GM19324 (cell line): ENCODE measurements around the gene INAFM2.

Experiments used
- ATAC-seq: cut with Tn5 transposase; IDR thresholded peaks from one replicate; pipeline ENCODE4 v1.9.1; 2021; ENCODE audit warnings: mild to moderate bottlenecking, moderate library complexity; ENCODE audit not compliant: unreplicated experiment, low FRiP score

Gene INAFM2

GRCh38 chr15:40286794-40287193, 36.7 kb upstream of the INAFM2 start:
- no peak for ATAC-seq

- ATAC-seq, result no peak
Measured at GRCh38 chr15:40287505-40287904, 36.0 kb upstream of the INAFM2 start.

- no peak for ATAC-seq
Measured at GRCh38 chr15:40287968-40288367, 35.5 kb upstream of the INAFM2 start.

- no peak for ATAC-seq
Measured at GRCh38 chr15:40289140-40289775, 34.2 kb upstream of the INAFM2 start.

GRCh38 chr15:40290545-40290917, 33.0 kb upstream of the INAFM2 start:
- ATAC-seq, result no peak

GRCh38 chr15:40290918-40291574, 32.4 kb upstream of the INAFM2 start:
- ATAC-seq, result no peak

- no peak for ATAC-seq
Measured at GRCh38 chr15:40292246-40292645, 31.2 kb upstream of the INAFM2 start.

- ATAC-seq, result no peak
Measured at GRCh38 chr15:40293006-40293405, 30.5 kb upstream of the INAFM2 start.

GRCh38 chr15:40293905-40294895, 29.3 kb upstream of the INAFM2 start:
- ATAC-seq, result no peak

GRCh38 chr15:40295297-40295696, 28.2 kb upstream of the INAFM2 start:
- no peak for ATAC-seq

- ATAC-seq, result no peak
Measured at GRCh38 chr15:40295877-40296560, 27.5 kb upstream of the INAFM2 start.

GRCh38 chr15:40296561-40297230, 26.8 kb upstream of the INAFM2 start:
- ATAC-seq, result no peak

GRCh38 chr15:40297356-40297755, 26.1 kb upstream of the INAFM2 start:
- ATAC-seq, result no peak

- no peak for ATAC-seq
Measured at GRCh38 chr15:40298216-40298935, 25.1 kb upstream of the INAFM2 start.

GRCh38 chr15:40300367-40300766, 23.1 kb upstream of the INAFM2 start:
- ATAC-seq, result no peak

- ATAC-seq, result no peak
Measured at GRCh38 chr15:40300771-40301170, 22.7 kb upstream of the INAFM2 start.

- ATAC-seq, result no peak
Measured at GRCh38 chr15:40301467-40302179, 21.9 kb upstream of the INAFM2 start.

- ATAC-seq, result no peak
Measured at GRCh38 chr15:40302288-40302886, 21.1 kb upstream of the INAFM2 start.
